GM18909 (cell line): ENCODE results near the gene LMTK2.
"Not testable (repeated sequence)": the region's sequence is repeated elsewhere in the genome, so short reads cannot be mapped to it uniquely, and the experiment has no call there.

Source experiments
- ATAC-seq: cut with Tn5 transposase; IDR thresholded peaks from one replicate; pipeline ENCODE4 v1.9.1; 2021; ENCODE audit warnings: mild to moderate bottlenecking; ENCODE audit not compliant: unreplicated experiment, poor library complexity

LMTK2 gene

GRCh38 chr7:98214811-98215321 is 108.2 kb downstream of the LMTK2 start:
- ATAC-seq: no peak

- no peak for ATAC-seq
These were observed 109.2 kb downstream of the LMTK2 start for GRCh38 chr7:98215561-98216495.

GRCh38 chr7:98216941-98217622 is 110.4 kb downstream of the LMTK2 start:
- ATAC-seq: no peak

- no peak for ATAC-seq
These were observed 111.2 kb downstream of the LMTK2 start for GRCh38 chr7:98217623-98218582.

- ATAC-seq: not testable (repeated sequence)
These were observed 112.7 kb downstream of the LMTK2 start for GRCh38 chr7:98219382-98219781.

GRCh38 chr7:98221611-98222532 is 115.2 kb downstream of the LMTK2 start:
- ATAC-seq: no peak

- no peak for ATAC-seq
These were observed 116.0 kb downstream of the LMTK2 start for GRCh38 chr7:98222533-98223195.

GRCh38 chr7:98223351-98223897 is 116.8 kb downstream of the LMTK2 start:
- ATAC-seq: no peak

- ATAC-seq: no peak
These were observed 117.4 kb downstream of the LMTK2 start for GRCh38 chr7:98223898-98224700.

GRCh38 chr7:98224701-98225181 is 118.1 kb downstream of the LMTK2 start:
- no peak for ATAC-seq

DNA sequence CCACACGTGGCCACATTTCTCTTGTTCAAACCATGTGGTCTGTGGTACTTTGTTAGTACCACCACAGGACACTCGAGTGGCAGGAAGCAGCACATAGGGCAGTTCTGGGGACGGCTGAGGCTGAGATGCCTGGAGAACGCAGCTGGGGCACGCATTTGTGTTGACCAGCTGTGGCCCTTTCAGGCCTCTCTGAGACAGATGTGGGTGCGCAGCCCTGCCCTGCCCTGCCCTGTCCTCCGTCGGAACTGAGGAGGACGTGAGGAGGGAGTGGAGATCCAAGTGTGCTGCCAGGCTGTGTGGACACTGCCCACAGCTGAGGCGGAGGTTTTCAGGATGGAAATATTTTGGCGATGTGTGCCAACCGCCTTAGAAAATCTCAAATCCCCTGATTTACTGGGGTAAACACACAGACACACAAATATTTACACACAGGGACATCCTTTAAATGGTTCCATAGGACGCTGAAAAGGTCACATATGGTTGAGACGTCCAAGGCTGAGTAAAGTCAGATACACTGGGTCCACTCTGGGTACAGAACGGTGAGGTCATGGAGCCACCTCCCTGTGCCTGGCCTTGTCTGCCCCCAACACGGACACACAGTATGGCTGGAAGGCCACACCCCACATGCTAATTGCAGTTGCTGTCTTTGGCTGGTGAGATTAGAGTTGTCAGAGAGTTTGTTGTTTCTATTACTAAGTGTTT is 119.4 kb downstream of the LMTK2 start:
- no peak for ATAC-seq

DNA sequence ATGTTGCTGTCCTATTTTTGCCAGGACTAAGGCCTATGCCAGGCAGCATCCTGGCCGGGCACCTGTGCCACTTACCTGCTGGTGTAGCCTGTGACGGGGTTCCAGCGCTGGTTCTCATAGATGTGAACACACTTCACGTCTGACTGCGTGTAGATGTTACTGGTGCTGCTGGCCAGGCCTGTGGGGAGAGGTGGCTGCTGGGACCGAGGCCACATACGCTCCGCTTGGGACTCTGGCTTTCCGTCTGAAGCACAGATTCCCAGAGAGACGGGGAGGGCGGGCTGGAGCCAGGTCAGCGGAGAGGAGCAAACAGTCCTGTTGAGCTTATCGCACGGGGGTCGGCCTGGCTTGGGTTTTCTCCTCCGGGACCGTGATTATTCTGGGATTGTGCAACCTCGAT is 121.3 kb downstream of the LMTK2 start:
- no peak for ATAC-seq

DNA sequence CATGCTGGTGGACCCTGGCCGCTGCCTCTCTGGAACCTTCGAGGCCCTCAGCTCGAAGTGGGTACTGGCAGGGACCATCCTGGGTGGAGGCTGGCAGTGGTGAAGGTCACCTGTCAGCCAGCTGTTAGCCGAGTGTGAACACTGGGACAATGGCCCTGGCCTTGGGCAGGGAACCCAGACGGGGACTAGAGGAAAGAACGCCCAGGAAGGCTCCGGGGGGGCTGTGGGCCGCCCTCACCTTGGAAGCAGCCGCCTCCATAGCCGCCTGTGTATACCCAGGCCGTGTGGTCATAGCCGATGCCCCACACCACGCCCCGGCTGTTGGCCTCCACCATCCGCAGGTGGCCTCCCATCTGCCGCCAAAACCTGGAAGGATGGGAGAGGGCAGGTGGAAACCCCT is 122.1 kb downstream of the LMTK2 start:
- no peak for ATAC-seq

DNA sequence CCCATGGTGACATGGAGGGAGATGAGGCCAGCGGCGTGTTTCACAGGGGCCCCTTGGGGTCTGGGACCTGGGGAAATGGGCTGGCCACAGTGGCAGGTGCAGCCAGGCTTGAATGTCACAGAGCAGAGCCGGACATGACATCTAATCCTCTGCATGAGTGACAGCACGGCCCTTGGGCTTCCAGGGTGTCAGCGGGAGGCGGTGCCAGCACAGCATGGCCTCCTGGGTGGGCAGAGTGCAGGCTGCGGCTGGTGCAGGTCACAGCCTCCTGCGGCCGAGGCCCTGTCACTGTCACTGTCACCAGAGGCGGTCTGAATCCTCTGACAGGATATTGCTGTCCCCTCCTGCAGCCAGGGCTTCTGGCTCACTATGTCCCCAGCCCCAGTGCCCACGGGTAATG is 122.8 kb downstream of the LMTK2 start:
- no peak for ATAC-seq

- no peak for ATAC-seq
These were observed 123.5 kb downstream of the LMTK2 start for GRCh38 chr7:98229991-98230745.
